PC-3 (cell line): ENCODE results near the gene PRTN3. TPM values are rescaled to one million over a fixed set of nuclear protein-coding genes. Genes with fewer than 3 reads are reported as not detected.

Source experiments
- ATAC-seq: fragments of 200-7000 bp; cut with Tn5 transposase; 2 replicates; pipeline ENCODE4 v1.9.1; 2020; ENCODE audit warnings: mild to moderate bottlenecking, moderate library complexity
- BruUV-seq: library from RNA; stranded (reverse); fragments of 400-500 nt; replicated peaks from 2 replicates; lab custom pipeline; 2021; lab: Mats Ljungman, UMichigan
- CTCF ChIA-PET: fragments of 300-600 bp; sonication (Branson Sonifier 250); formaldehyde crosslinking; loops from one replicate; lab custom pipeline; 2022; ENCODE audit warnings: antibody characterized with exemption; lab: Charles Lee
- POLR2A ChIA-PET: fragments of 300-600 bp; sonication (Branson Sonifier 250); formaldehyde crosslinking; loops from one replicate; lab custom pipeline; 2022; ENCODE audit warnings: antibody characterized with exemption; ENCODE audit not compliant: unreplicated experiment; lab: Charles Lee
- DNase-seq: peaks from one replicate; pipeline ENCODE4 v3.0.0-alpha.2; 2015
- H2AFZ ChIP-seq: fragments of 300-600 bp; sonication (generic); 2 replicates; pipeline ENCODE4 v1.6.0; 2016; ENCODE audit warnings: antibody characterized with exemption, low read length
- H3F3A ChIP-seq: fragments of 300-600 bp; sonication (generic); one replicate; pipeline ENCODE4 v1.6.0; 2017; ENCODE audit warnings: antibody characterized with exemption, low read length, control low read depth, mild to moderate bottlenecking; ENCODE audit not compliant: unreplicated experiment
- H3K27ac ChIP-seq: fragments of 300-600 bp; sonication (generic); 2 replicates; pipeline ENCODE4 v1.5.1; 2016; ENCODE audit warnings: mild to moderate bottlenecking, low read length
- H3K27me3 ChIP-seq: fragments of 300-600 bp; sonication (generic); 2 replicates; pipeline ENCODE4 v1.6.1; 2016; ENCODE audit warnings: low read length, mixed read lengths
- H3K36me3 ChIP-seq: fragments of 300-600 bp; sonication (generic); 2 replicates; pipeline ENCODE4 v1.6.1; 2016; ENCODE audit warnings: low read depth, mixed run types, low read length, mixed read lengths
- H3K4me1 ChIP-seq: fragments of 300-600 bp; sonication (generic); 2 replicates; pipeline ENCODE4 v1.5.1; 2016; ENCODE audit warnings: low read length; ENCODE audit not compliant: insufficient read depth
- H3K4me2 ChIP-seq: fragments of 300-600 bp; sonication (generic); 2 replicates; pipeline ENCODE4 v1.6.0; 2016; ENCODE audit warnings: low read length
- H3K4me3 ChIP-seq: fragments of 300-600 bp; sonication (generic); 2 replicates; pipeline ENCODE4 v1.5.1; 2016; ENCODE audit warnings: mild to moderate bottlenecking, low read length, mixed read lengths
- H3K79me2 ChIP-seq: fragments of 300-600 bp; sonication (generic); 2 replicates; pipeline ENCODE4 v1.6.1; 2017; ENCODE audit warnings: low read length, mixed read lengths
- H3K9ac ChIP-seq: fragments of 300-600 bp; sonication (generic); 2 replicates; pipeline ENCODE4 v1.6.0; 2016; ENCODE audit warnings: mild to moderate bottlenecking, low read length
- H3K9me2 ChIP-seq: fragments of 300-600 bp; sonication (generic); replicated peaks from 2 replicates; pipeline ENCODE4 v1.6.1; 2016; ENCODE audit warnings: mixed run types, low read length, mixed read lengths
- H3K9me3 ChIP-seq: fragments of 300-600 bp; sonication (generic); 2 replicates; pipeline ENCODE4 v1.6.1; 2016; ENCODE audit warnings: low read length, mixed read lengths
- H4K20me1 ChIP-seq: fragments of 300-600 bp; sonication (generic); 2 replicates; pipeline ENCODE4 v1.6.1; 2016; ENCODE audit warnings: low read length, mixed read lengths
- EZH2 ChIP-seq: fragments of 300-600 bp; sonication (generic); IDR thresholded peaks from one replicate; pipeline ENCODE4 v1.6.1; 2017; ENCODE audit warnings: antibody characterized with exemption, mild to moderate bottlenecking, low read length; ENCODE audit not compliant: unreplicated experiment
- EZH2phosphoT487 ChIP-seq: fragments of 300-600 bp; sonication (generic); IDR thresholded peaks from 2 replicates; pipeline ENCODE4 v1.6.1; 2018; ENCODE audit warnings: mild to moderate bottlenecking, antibody characterized with exemption, low read length, borderline replicate concordance
- intact Hi-C: fragments of 100-400 bp; cut with micrococcal nuclease; formaldehyde crosslinking; loops from 2 replicates; pipeline ENCODE4 v1.9.0; 2023
- total RNA-seq: library from RNA; depleted of rRNA; stranded (reverse); fragments of >200 nt; gene quantifications from 2 replicates; pipeline ENCODE4 v1.2.3, GENCODE V29; 2014
- TF ChIP-seq, protein P1 (sequence below): fragments of 300-600 bp; sonication (generic); conservative IDR thresholded peaks from 2 replicates; pipeline ENCODE4 v1.5.1; 2017; ENCODE audit warnings: antibody characterized with exemption, low read depth, mild to moderate bottlenecking, low read length

Gene PRTN3
- total RNA-seq, 1 experiment from 2014 or later, result 0.29 TPM

DNA sequence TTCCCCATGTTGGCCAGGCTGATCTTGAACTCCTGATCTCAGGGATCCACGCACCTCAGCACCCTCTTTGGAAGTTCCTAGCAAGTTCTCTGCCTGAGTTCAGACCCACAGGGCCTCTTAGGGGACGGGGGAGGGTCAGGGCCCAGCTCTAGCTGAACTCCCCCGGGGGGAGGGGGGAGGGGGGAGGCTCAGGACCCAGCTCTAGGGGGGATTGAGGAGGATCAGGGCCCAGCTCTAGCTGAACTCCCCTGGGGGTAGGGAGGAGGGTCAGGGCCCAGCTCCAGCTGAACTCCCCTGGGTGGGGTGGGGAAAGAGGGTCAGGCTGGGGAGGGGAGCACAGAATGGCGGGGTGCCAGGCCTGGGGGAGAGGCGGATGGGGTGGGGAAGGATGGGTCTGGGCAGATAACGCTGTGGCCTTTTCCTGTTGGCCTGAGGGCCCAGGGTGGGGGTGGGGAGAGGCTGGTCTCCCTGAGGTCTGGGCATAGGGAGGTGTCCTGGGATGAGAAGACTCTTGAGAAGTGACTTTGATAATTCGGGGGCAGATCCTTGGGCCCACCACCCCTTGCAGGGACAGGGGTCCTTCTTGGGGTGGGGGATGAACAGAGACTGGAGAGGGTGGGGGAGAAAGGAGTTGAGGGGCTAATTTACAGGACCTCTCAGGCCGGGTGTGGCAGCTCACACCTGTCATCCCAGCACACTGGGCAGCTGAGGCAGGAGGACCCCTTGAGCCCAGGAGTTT, 49.1 kb upstream of the PRTN3 start:
- H3K4me2 ChIP-seq, result no peak overlapping the region
- H3K79me2 ChIP-seq, result no peaks in the 10 kb centered on the region
- POLR2A ChIA-PET, result no interaction called here
- H4K20me1 ChIP-seq, result no peaks in the 10 kb centered on the region
- CTCF ChIA-PET, result no interaction called here
- ATAC-seq, result no peak
- H3K27ac ChIP-seq, result no peak overlapping the region
- H3K36me3 ChIP-seq, result no peaks in the 10 kb centered on the region
- H3K27me3 ChIP-seq, result no peaks in the 10 kb centered on the region
- H3K9ac ChIP-seq, result no peak overlapping the region
- no TSS peak for BruUV-seq
- H3K4me3 ChIP-seq, result no peak overlapping the region
- H2AFZ ChIP-seq, result no peak overlapping the region
- H3K4me1 ChIP-seq, result no peaks in the 10 kb centered on the region
- intact Hi-C loops, result no loop called here
- TF ChIP-seq EZH2phosphoT487 (no peak), EZH2 (no peak)
- TF ChIP-seq, protein P1, sequence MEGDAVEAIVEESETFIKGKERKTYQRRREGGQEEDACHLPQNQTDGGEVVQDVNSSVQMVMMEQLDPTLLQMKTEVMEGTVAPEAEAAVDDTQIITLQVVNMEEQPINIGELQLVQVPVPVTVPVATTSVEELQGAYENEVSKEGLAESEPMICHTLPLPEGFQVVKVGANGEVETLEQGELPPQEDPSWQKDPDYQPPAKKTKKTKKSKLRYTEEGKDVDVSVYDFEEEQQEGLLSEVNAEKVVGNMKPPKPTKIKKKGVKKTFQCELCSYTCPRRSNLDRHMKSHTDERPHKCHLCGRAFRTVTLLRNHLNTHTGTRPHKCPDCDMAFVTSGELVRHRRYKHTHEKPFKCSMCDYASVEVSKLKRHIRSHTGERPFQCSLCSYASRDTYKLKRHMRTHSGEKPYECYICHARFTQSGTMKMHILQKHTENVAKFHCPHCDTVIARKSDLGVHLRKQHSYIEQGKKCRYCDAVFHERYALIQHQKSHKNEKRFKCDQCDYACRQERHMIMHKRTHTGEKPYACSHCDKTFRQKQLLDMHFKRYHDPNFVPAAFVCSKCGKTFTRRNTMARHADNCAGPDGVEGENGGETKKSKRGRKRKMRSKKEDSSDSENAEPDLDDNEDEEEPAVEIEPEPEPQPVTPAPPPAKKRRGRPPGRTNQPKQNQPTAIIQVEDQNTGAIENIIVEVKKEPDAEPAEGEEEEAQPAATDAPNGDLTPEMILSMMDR, result no peak
- H3K9me2 ChIP-seq, result no peaks in the 10 kb centered on the region
- H3K9me3 ChIP-seq, result no peaks in the 10 kb centered on the region
- H3F3A ChIP-seq, result no peaks in the 10 kb centered on the region
- DNase-seq, result no peak

DNA sequence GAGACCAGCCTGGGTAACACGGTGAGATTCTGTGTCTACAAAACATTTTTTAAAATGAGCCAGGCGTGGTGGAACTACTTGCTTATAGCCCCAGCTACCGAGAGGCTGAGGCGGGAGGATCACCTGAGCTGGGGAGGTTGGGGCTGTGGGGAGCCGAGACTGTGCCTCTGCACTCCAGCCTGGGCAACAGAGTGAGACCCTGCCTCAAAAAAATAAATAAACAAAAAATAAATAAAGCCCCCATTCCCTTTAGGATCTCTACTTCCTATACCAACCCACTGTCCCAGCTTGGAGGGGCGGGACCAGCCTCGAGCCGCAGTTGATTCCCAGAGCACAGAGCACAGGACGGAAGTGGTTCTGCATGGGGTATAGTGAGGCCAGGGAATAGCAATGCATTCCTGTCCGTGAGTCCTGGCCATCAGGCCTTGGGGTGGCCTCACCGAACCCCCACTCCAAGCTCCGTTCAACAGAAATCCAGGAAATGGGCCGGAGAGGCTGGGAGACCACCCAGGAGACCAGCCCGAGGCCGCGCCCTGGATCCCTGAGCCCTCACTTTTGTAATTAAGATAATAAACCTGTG, 48.4 kb upstream of the PRTN3 start:
- Histone ChIP-seq H3K4me3 (no peak overlapping the region), H3K27ac (no peak overlapping the region), H2AFZ (no peak overlapping the region), H3K4me2 (no peak overlapping the region), H4K20me1 (no peaks in the 10 kb centered on the region), H3K9ac (no peak overlapping the region), H3K9me2 (no peaks in the 10 kb centered on the region), H3K4me1 (no peaks in the 10 kb centered on the region), H3K36me3 (no peaks in the 10 kb centered on the region), H3K27me3 (no peaks in the 10 kb centered on the region), H3K79me2 (no peaks in the 10 kb centered on the region), H3F3A (no peaks in the 10 kb centered on the region), H3K9me3 (no peaks in the 10 kb centered on the region)
- no peak for ATAC-seq
- intact Hi-C loops, result no loop called here
- ChIA-PET CTCF (no interaction called here), POLR2A (no interaction called here)
- no peak for TF ChIP-seq EZH2phosphoT487
- TF ChIP-seq, protein P1, result no peak
- TF ChIP-seq EZH2, result no peak
- no TSS peak for BruUV-seq
- no peak for DNase-seq

DNA sequence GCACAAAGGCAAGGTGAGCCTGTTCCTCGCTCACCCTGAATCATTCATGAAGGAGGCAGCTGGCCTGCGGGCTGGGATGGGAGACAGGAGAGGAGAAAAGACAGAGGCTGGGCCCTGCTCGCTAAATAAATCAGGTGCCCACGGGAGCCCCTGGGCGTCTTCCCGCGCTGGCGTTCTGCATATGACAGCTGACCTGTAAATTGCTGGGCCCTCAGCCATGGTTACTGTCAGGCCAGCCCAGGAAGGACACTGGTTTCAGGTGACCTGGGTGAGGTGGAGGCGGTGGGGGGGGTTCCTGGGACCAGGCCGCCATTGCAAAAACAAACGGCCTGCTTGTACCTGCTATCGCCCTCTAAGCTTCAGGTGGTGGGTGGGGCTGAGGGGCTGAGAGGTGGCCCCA, 47.0 kb upstream of the PRTN3 start:
- no peaks in the 10 kb centered on the region for H3K9me3 ChIP-seq
- intact Hi-C loops, result no loop called here
- H3K4me2 ChIP-seq, result no peak overlapping the region
- no peaks in the 10 kb centered on the region for H3K4me1 ChIP-seq
- H3K9me2 ChIP-seq, result no peaks in the 10 kb centered on the region
- DNase-seq, result no peak
- H3F3A ChIP-seq, result no peaks in the 10 kb centered on the region
- no peak overlapping the region for H3K27ac ChIP-seq
- ChIA-PET POLR2A (no interaction called here), CTCF (no interaction called here)
- peaks cover 10% of the 10 kb centered on the region for H3K79me2 ChIP-seq
- H4K20me1 ChIP-seq, result peaks cover 9% of the 10 kb centered on the region
- no peak overlapping the region for H2AFZ ChIP-seq
- H3K9ac ChIP-seq, result no peak overlapping the region
- ATAC-seq, result no peak
- no peaks in the 10 kb centered on the region for H3K27me3 ChIP-seq
- H3K36me3 ChIP-seq, result peaks cover 8% of the 10 kb centered on the region
- no TSS peak for BruUV-seq
- TF ChIP-seq EZH2phosphoT487, result no peak
- no peak for TF ChIP-seq EZH2
- TF ChIP-seq, protein P1, result no peak
- no peak overlapping the region for H3K4me3 ChIP-seq
